Lower leg skin (tissue), 4 donors: ENCODE data around the gene LRRC32. TPM values are rescaled to one million over a fixed set of nuclear protein-coding genes. Genes with fewer than 3 reads are reported as not detected.

Experiments used
- DNase-seq, 2 donors: peaks; one replicate each; pipeline ENCODE4 v3.0.0-alpha.2; 2019; ENCODE audit warnings: low spot score in 2 of 2
- H3K4me3 ChIP-seq: fragments of 200-600 bp; sonication (generic); 2 replicates; pipeline ENCODE4 v1.5.1; 2017; ENCODE audit warnings: mild to moderate bottlenecking, low read depth; ENCODE audit not compliant: poor library complexity, severe bottlenecking
- CTCF ChIP-seq, 3 donors: fragments of 450-650 bp; IDR thresholded peaks; one replicate each; pipeline ENCODE4 v1.5.1; 2016; ENCODE audit warnings: antibody characterized with exemption in 3 of 3, mild to moderate bottlenecking in 3 of 3, moderate library complexity in 2 of 3
- POLR2A ChIP-seq, 2 donors: fragments of 450-650 bp; IDR thresholded peaks; one replicate each; pipeline ENCODE4 v1.6.1; 2016 to 2017; ENCODE audit warnings: antibody characterized with exemption in 2 of 2, mild to moderate bottlenecking in 1 of 2, moderate library complexity in 1 of 2
- WGBS, 2 donors: methylation state at CpG; one replicate each; pipeline ENCODE4 v1.1.5; 2018; 5-methylcytosine and 5-hydroxymethylcytosine counted together
- intact Hi-C: fragments of 100-400 bp; cut with DNase I; formaldehyde crosslinking; loops from one replicate; pipeline ENCODE4 v1.15.0; 2023; ENCODE audit warnings: low total_unique reads
- total RNA-seq, 4 donors: library from RNA; depleted of rRNA; stranded (reverse); fragments of >200 nt; gene quantifications; one replicate each; pipeline ENCODE4 v1.1.0, GENCODE V29; 2016

The LRRC32 gene
- total RNA-seq, 4 donors from 2014 or later, result 9.0 to 42.5 (median 18.7) TPM

DNA sequence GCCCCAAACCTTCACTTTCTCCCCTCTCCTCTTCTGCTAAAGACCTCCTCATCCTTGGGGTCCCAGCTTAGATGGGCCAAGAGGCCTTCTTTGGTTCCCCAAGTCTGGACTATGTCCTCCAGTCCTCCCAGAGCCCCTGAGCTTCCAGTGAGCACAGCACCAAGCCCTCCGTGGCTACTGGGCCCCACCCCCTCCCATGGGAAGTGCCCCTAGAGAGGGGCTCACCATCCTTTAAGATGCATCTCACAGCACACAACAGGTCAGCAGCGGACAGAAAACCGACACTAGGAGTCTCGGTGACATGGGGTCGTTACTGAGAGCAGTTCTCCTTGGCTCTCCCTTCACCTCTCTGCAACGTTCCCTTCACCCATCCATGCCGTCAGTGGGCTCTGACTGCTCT is 2.7 kb downstream of the LRRC32 start:
- no peak overlapping the region for H3K4me3 ChIP-seq
- intact Hi-C loops, result no loop called here
- peak in 1 of 2 donors; percentile 73 for DNase-seq
- WGBS, 2 donors, result 70 to 73% methylated on average over 7 of the region's 7 CpGs
- TF ChIP-seq CTCF (IDR thresholded peaks at IDR 0.05) (no peak), POLR2A (IDR thresholded peaks at IDR 0.05) (no peak)

GRCh38 chr11:76667271-76667818 is 3.2 kb downstream of the LRRC32 start:
- H3K4me3 ChIP-seq, result no peak overlapping the region
- 74 to 82% methylated on average over 15 of the region's 15 CpGs for WGBS, 2 donors
- TF ChIP-seq CTCF (IDR thresholded peaks at IDR 0.05), result no peak
- intact Hi-C loops, result no loop called here
- peak in 1 of 2 donors; percentile 78 for DNase-seq

- peak in 1 of 2 donors; percentile 54 for DNase-seq
- WGBS, 2 donors, result 72 to 73% methylated on average over 5 of the region's 5 CpGs
- H3K4me3 ChIP-seq, result no peak overlapping the region
- intact Hi-C loops, result no loop called here
- TF ChIP-seq CTCF (IDR thresholded peaks at IDR 0.05) (no peak), POLR2A (IDR thresholded peaks at IDR 0.05) (no peak)
Observed at GRCh38 chr11:76666830-76667229, 3.7 kb downstream of the LRRC32 start.

DNA sequence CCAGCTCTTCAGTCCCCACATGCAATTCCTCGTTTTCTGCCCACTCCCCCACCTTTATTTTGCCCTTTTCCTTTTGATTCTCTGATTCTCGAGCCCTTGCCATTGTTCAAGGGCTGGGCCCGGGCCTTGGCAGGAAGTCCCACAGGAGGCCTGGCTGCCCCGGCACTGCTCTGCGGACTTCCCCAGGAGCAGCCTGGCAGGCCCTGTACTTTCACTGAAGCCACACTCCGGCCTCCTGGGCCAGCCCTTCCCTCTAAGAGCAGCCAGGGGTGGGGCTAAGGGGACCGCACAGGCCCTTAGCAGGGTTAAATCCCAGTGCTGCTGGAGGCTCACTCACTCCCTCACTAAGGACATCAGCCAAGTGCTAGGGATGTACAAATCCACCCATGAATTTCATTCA is 4.1 kb downstream of the LRRC32 start:
- intact Hi-C loops, result no loop called here

GRCh38 chr11:76665921-76666351 is 4.6 kb downstream of the LRRC32 start:
- DNase-seq, result peak in 1 of 2 donors; percentile 74
- H3K4me3 ChIP-seq, result no peak overlapping the region
- intact Hi-C loops, result no loop called here
- TF ChIP-seq CTCF (IDR thresholded peaks at IDR 0.05) (no peak), POLR2A (IDR thresholded peaks at IDR 0.05) (no peak)
- WGBS, 2 donors, result 76 to 85% methylated on average over 6 of the region's 6 CpGs

More for the DNA sequence above, 4.1 kb downstream of the LRRC32 start:
- 48 to 62% methylated on average over 7 of the region's 7 CpGs for WGBS, 2 donors
- H3K4me3 ChIP-seq, result no peak overlapping the region
- DNase-seq, result peak in 1 of 2 donors; percentile 87
- TF ChIP-seq CTCF (IDR thresholded peaks at IDR 0.05), result no peak
- no peak for TF ChIP-seq POLR2A (IDR thresholded peaks at IDR 0.05)

DNA sequence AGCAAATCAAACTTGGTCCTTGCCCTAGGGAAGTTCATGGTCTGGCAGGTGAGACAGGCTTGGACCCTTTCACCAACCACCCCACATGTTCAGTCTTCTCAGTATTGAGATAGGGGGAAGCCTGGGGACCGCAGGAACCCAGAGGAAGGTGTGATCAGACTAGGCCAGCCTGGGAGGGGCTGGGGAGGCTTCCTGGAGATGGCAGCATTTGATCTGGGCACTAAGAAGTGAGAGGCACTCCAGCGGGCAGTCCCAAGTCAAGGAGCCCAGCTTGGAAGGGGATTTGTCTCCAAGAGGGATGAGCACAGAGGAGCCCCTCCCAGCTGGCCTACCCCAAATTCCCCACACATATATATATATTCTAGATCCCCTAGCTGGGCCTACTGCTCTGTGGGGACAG is 5.4 kb downstream of the LRRC32 start:
- TF ChIP-seq CTCF (IDR thresholded peaks at IDR 0.05) (no peak), POLR2A (IDR thresholded peaks at IDR 0.05) (no peak)
- WGBS, 2 donors, result 83 to 85% methylated on average over 2 of the region's 2 CpGs
- intact Hi-C loops, result no loop called here
- H3K4me3 ChIP-seq, result no peak overlapping the region
- DNase-seq, result peak in 1 of 2 donors; percentile 77
